SK-N-SH (cell line): ENCODE data around the gene ANAPC4. TPM values are rescaled to one million over a fixed set of nuclear protein-coding genes. Genes with fewer than 3 reads are reported as not detected.

Experiments
- CTCF ChIA-PET: fragments of 300-600, 350-600 bp; formaldehyde crosslinking; extraction: SDS; loops from one replicate; lab custom pipeline; 2021; lab: Yijun Ruan, JAX
- POLR2A ChIA-PET: fragments of 350-600 bp; sonication (Branson Sonifier 250); formaldehyde crosslinking; extraction: SDS; loops from one replicate; lab custom pipeline; 2020; ENCODE audit warnings: antibody characterized with exemption, inconsistent platforms; lab: Yijun Ruan, JAX
- DNase-seq: peaks from one replicate; pipeline ENCODE4 v3.0.0; 2012
- H2AFZ ChIP-seq: fragments of 200-600 bp; sonication (generic); 2 replicates; pipeline ENCODE4 v1.8.1; 2016; ENCODE audit warnings: antibody characterized with exemption, mild to moderate bottlenecking, low read depth
- H3F3A ChIP-seq: fragments of 200-600 bp; sonication (generic); replicated peaks from 2 replicates; pipeline ENCODE3; 2016; ENCODE audit warnings: antibody characterized with exemption, mild to moderate bottlenecking; ENCODE audit not compliant: insufficient read depth
- H3K27ac ChIP-seq, 2 experiments: fragments of 200-500 bp in 1 of 2; fragments of 200-600 bp in 1 of 2; sonication (Bioruptor generic) in 1 of 2; sonication (generic), shearing (Covaris generic) in 1 of 2; 2 replicates each; pipeline versions ENCODE4 v1.5.1 to v1.6.1; 2014 to 2016; ENCODE audit warnings: low read depth in 2 of 2, inconsistent platforms in 1 of 2, low read length in 1 of 2, mild to moderate bottlenecking in 1 of 2, mixed read lengths in 1 of 2
- H3K27me3 ChIP-seq: fragments of 200-600 bp; sonication (generic), shearing (Covaris generic); 2 replicates; pipeline ENCODE4 v1.6.1; 2016; ENCODE audit warnings: mixed run types; ENCODE audit not compliant: insufficient read depth
- H3K36me3 ChIP-seq, 2 experiments: fragments of 200-500 bp in 1 of 2; fragments of 200-600 bp in 1 of 2; sonication (Bioruptor generic) in 1 of 2; sonication (generic) in 1 of 2; replicated peaks in 1 of 2; 2 replicates each; pipeline versions ENCODE3 to v1.5.1; 2014 to 2016; ENCODE audit warnings: low read length in 1 of 2, mild to moderate bottlenecking in 1 of 2; ENCODE audit not compliant: insufficient read depth in 2 of 2, control insufficient read depth in 1 of 2
- H3K4me1 ChIP-seq, 2 experiments: fragments of 200-500 bp in 1 of 2; fragments of 200-600 bp in 1 of 2; sonication (Bioruptor generic) in 1 of 2; sonication (generic), shearing (Covaris generic) in 1 of 2; 2 replicates each; pipeline versions ENCODE4 v1.5.1 to v1.6.1; 2014 to 2016; ENCODE audit warnings: low read depth in 1 of 2, low read length in 1 of 2, mixed run types in 1 of 2; ENCODE audit not compliant: insufficient read depth in 2 of 2, control insufficient read depth in 1 of 2
- H3K4me2 ChIP-seq: fragments of 200-600 bp; sonication (generic), shearing (Covaris generic); 2 replicates; pipeline ENCODE4 v1.6.1; 2017; ENCODE audit warnings: mixed run types
- H3K4me3 ChIP-seq, 2 experiments: fragments of 200-500 bp in 1 of 2; fragments of 200-600 bp in 1 of 2; sonication (Bioruptor generic) in 1 of 2; sonication (generic), shearing (Covaris generic) in 1 of 2; 2 replicates each; pipeline versions ENCODE4 v1.5.1 to v1.8.1; 2014 to 2016; ENCODE audit warnings: low read depth in 2 of 2, inconsistent platforms in 1 of 2, low read length in 1 of 2, mild to moderate bottlenecking in 1 of 2, mixed read lengths in 1 of 2, moderate library complexity in 1 of 2
- H3K79me2 ChIP-seq: fragments of 200-600 bp; sonication (generic); 2 replicates; pipeline ENCODE4 v1.8.1; 2017; ENCODE audit warnings: mild to moderate bottlenecking; ENCODE audit not compliant: insufficient read depth
- H3K9ac ChIP-seq: fragments of 200-600 bp; sonication (generic); 2 replicates; pipeline ENCODE4 v1.6.1; 2017; ENCODE audit warnings: mixed run types
- H3K9me2 ChIP-seq: fragments of 200-600 bp; sonication (generic); 2 replicates; pipeline ENCODE4 v1.6.1; 2017; ENCODE audit warnings: mixed run types
- H3K9me3 ChIP-seq: fragments of 200-600 bp; sonication (generic); 2 replicates; pipeline ENCODE4 v1.6.1; 2017; ENCODE audit warnings: mixed run types, mild to moderate bottlenecking, moderate library complexity
- H4K20me1 ChIP-seq: fragments of 200-600 bp; sonication (generic); 2 replicates; pipeline ENCODE4 v1.6.1; 2017; ENCODE audit warnings: mild to moderate bottlenecking, mixed run types; ENCODE audit not compliant: insufficient read depth
- CHD2 ChIP-seq: fragments of 150-350 bp; IDR thresholded peaks from 2 replicates; pipeline ENCODE4 v1.6.1; 2018; ENCODE audit warnings: low read length; ENCODE audit not compliant: partially characterized antibody
- FOSL2 ChIP-seq: IDR thresholded peaks from 2 replicates; pipeline ENCODE4 v1.4.0; 2012; ENCODE audit warnings: low read depth, mild to moderate bottlenecking, moderate library complexity, borderline replicate concordance
- FOXM1 ChIP-seq: IDR thresholded peaks from 2 replicates; pipeline ENCODE4 v1.4.0; 2012; ENCODE audit warnings: low read depth, mild to moderate bottlenecking
- IRF3 ChIP-seq: fragments of 150-350 bp; IDR thresholded peaks from 2 replicates; pipeline ENCODE4 v1.6.1; 2016; ENCODE audit warnings: mild to moderate bottlenecking, low read depth, low read length
- MAX ChIP-seq: IDR thresholded peaks from 2 replicates; pipeline ENCODE4 v1.4.0; 2012; ENCODE audit warnings: low read depth
- NFIC ChIP-seq: IDR thresholded peaks from 2 replicates; pipeline ENCODE4 v1.4.0; 2012; ENCODE audit warnings: borderline replicate concordance
- NRF1 ChIP-seq: IDR thresholded peaks from 2 replicates; pipeline ENCODE4 v1.6.1; 2012; ENCODE audit warnings: low read depth, mild to moderate bottlenecking, low read length
- POLR2AphosphoS5 ChIP-seq: IDR thresholded peaks from 2 replicates; pipeline ENCODE4 v1.6.1; 2012; ENCODE audit warnings: low read depth, low read length
- RAD21 ChIP-seq: IDR thresholded peaks from 2 replicates; pipeline ENCODE4 v1.6.1; 2012; ENCODE audit warnings: mild to moderate bottlenecking, low read length
- RCOR1 ChIP-seq: fragments of 150-350 bp; IDR thresholded peaks from 2 replicates; pipeline ENCODE4 v1.6.1; 2017; ENCODE audit warnings: antibody characterized with exemption, low read length
- REST ChIP-seq: IDR thresholded peaks from 2 replicates; pipeline ENCODE4 v1.6.1; 2012; ENCODE audit warnings: mild to moderate bottlenecking, low read depth, low read length, moderate library complexity
- RXRA ChIP-seq: IDR thresholded peaks from 2 replicates; pipeline ENCODE4 v1.4.0; 2012; ENCODE audit warnings: low read depth, mild to moderate bottlenecking, borderline replicate concordance
- SIN3A ChIP-seq: IDR thresholded peaks from 2 replicates; pipeline ENCODE4 v1.6.1; 2012; ENCODE audit warnings: low read depth, mild to moderate bottlenecking, low read length, moderate library complexity, borderline replicate concordance
- TCF12 ChIP-seq: IDR thresholded peaks from 2 replicates; pipeline ENCODE4 v1.4.0; 2012
- TEAD4 ChIP-seq: IDR thresholded peaks from 2 replicates; pipeline ENCODE4 v1.4.0; 2012; ENCODE audit warnings: mild to moderate bottlenecking, borderline replicate concordance; ENCODE audit not compliant: insufficient read depth
- ZBTB33 ChIP-seq: IDR thresholded peaks from 2 replicates; pipeline ENCODE4 v1.4.0; 2012; ENCODE audit warnings: low read depth, borderline replicate concordance
- WGBS: methylation state at CpG from one replicate; pipeline ENCODE4 v1.1.6; 2017; ENCODE audit warnings: low lambda C conversion rate; 5-methylcytosine and 5-hydroxymethylcytosine counted together
- polyA plus RNA-seq, 3 experiments: library from polyadenylated mRNA; depleted of rRNA; stranded (reverse); fragments of >200 nt; gene quantifications; 2 replicates each; pipeline ENCODE4 v1.2.3, GENCODE V29; 2012
- TF ChIP-seq, protein P1 (sequence below): IDR thresholded peaks from 2 replicates; pipeline ENCODE4; 2012
- TF ChIP-seq, protein P2 (sequence below): fragments of 200-600 bp; sonication (generic); IDR thresholded peaks from 2 replicates; pipeline ENCODE4 v1.6.1; 2017; ENCODE audit warnings: antibody characterized with exemption, mild to moderate bottlenecking, moderate library complexity

Gene ANAPC4
- polyA plus RNA-seq, 1 of the 3 experiments (the other 2 are of a cell fraction) = 7.7 TPM

- no peak for DNase-seq
- TF ChIP-seq NFIC = no peak
- TF ChIP-seq MAX = no peak
- no peak for TF ChIP-seq RCOR1
- TF ChIP-seq, protein P1, sequence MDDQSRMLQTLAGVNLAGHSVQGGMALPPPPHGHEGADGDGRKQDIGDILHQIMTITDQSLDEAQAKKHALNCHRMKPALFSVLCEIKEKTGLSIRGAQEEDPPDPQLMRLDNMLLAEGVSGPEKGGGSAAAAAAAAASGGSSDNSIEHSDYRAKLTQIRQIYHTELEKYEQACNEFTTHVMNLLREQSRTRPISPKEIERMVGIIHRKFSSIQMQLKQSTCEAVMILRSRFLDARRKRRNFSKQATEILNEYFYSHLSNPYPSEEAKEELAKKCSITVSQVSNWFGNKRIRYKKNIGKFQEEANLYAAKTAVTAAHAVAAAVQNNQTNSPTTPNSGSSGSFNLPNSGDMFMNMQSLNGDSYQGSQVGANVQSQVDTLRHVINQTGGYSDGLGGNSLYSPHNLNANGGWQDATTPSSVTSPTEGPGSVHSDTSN = no peak
- TF ChIP-seq, protein P2, sequence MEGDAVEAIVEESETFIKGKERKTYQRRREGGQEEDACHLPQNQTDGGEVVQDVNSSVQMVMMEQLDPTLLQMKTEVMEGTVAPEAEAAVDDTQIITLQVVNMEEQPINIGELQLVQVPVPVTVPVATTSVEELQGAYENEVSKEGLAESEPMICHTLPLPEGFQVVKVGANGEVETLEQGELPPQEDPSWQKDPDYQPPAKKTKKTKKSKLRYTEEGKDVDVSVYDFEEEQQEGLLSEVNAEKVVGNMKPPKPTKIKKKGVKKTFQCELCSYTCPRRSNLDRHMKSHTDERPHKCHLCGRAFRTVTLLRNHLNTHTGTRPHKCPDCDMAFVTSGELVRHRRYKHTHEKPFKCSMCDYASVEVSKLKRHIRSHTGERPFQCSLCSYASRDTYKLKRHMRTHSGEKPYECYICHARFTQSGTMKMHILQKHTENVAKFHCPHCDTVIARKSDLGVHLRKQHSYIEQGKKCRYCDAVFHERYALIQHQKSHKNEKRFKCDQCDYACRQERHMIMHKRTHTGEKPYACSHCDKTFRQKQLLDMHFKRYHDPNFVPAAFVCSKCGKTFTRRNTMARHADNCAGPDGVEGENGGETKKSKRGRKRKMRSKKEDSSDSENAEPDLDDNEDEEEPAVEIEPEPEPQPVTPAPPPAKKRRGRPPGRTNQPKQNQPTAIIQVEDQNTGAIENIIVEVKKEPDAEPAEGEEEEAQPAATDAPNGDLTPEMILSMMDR = no peak
- TF ChIP-seq IRF3 = no peak
- TF ChIP-seq CHD2 = no peak
- no peak for TF ChIP-seq FOXM1
- TF ChIP-seq POLR2AphosphoS5 = no peak
- no peak for TF ChIP-seq TEAD4
- Histone ChIP-seq H4K20me1 (no peaks in the 10 kb centered on the region), H3K4me1 (no peaks in the 10 kb centered on the region), H3K9me2 (no peaks in the 10 kb centered on the region), H3K27me3 (no peaks in the 10 kb centered on the region), H3K27ac (no peak overlapping the region), H3K36me3 (no peaks in the 10 kb centered on the region), H3K9ac (no peak overlapping the region), H3K4me2 (no peak overlapping the region), H3F3A (no peaks in the 10 kb centered on the region), H2AFZ (no peak overlapping the region), H3K9me3 (no peaks in the 10 kb centered on the region), H3K4me3 (no peak overlapping the region), H3K79me2 (no peaks in the 10 kb centered on the region)
- ChIA-PET CTCF (no interaction called here), POLR2A (no interaction called here)
- WGBS = 23% methylated on average over 3 of the region's 4 CpGs
Observed at GRCh38 chr4:25450491-25450901, 73.4 kb downstream of the ANAPC4 start.

GRCh38 chr4:25451676-25452075 lies 74.6 kb downstream of the ANAPC4 start:
- POLR2A ChIA-PET = no interaction called here
- Histone ChIP-seq H3K27me3 (no peaks in the 10 kb centered on the region), H2AFZ (no peak overlapping the region), H3K4me2 (no peak overlapping the region), H3K36me3 (no peaks in the 10 kb centered on the region), H3K79me2 (no peaks in the 10 kb centered on the region), H3F3A (no peaks in the 10 kb centered on the region), H3K4me1 (no peaks in the 10 kb centered on the region), H3K4me3 (no peak overlapping the region), H3K9ac (no peak overlapping the region), H4K20me1 (no peaks in the 10 kb centered on the region), H3K9me3 (no peaks in the 10 kb centered on the region), H3K27ac (no peak overlapping the region), H3K9me2 (no peaks in the 10 kb centered on the region)
- CTCF ChIA-PET = no interaction called here
- WGBS = 45% methylated on average over 2 of the region's 2 CpGs
- DNase-seq = no peak
- TF ChIP-seq FOSL2 = no peak
- TF ChIP-seq REST = no peak
- no peak for TF ChIP-seq NRF1
- no peak for TF ChIP-seq SIN3A
- no peak for TF ChIP-seq MAX
- TF ChIP-seq FOXM1 = no peak
- TF ChIP-seq POLR2AphosphoS5 = no peak
- no peak for TF ChIP-seq RXRA
- no peak for TF ChIP-seq ZBTB33
- TF ChIP-seq RAD21 = no peak
- no peak for TF ChIP-seq TCF12
